AG10803 (cell line): ENCODE results near the gene FBXL16.

Source experiments
- DNase-seq: peaks from one replicate; pipeline ENCODE4 v3.0.0; 2010; ENCODE audit warnings: low read depth
- H3K4me3 ChIP-seq: 2 replicates; pipeline ENCODE4 v1.5.1; 2011; ENCODE audit warnings: mild to moderate bottlenecking, low read length, control low read depth
- TF ChIP-seq, protein P1 (sequence below): conservative IDR thresholded peaks from 2 replicates; pipeline ENCODE4 v1.5.1; 2011; ENCODE audit warnings: mild to moderate bottlenecking, low read length, control low read depth, inconsistent platforms

Gene FBXL16

GRCh38 chr16:689175-689897 is 16.3 kb downstream of the FBXL16 start:
- DNase-seq, result no peak
- H3K4me3 ChIP-seq, result peak overlapping the region; percentile 85
- TF ChIP-seq, protein P1, sequence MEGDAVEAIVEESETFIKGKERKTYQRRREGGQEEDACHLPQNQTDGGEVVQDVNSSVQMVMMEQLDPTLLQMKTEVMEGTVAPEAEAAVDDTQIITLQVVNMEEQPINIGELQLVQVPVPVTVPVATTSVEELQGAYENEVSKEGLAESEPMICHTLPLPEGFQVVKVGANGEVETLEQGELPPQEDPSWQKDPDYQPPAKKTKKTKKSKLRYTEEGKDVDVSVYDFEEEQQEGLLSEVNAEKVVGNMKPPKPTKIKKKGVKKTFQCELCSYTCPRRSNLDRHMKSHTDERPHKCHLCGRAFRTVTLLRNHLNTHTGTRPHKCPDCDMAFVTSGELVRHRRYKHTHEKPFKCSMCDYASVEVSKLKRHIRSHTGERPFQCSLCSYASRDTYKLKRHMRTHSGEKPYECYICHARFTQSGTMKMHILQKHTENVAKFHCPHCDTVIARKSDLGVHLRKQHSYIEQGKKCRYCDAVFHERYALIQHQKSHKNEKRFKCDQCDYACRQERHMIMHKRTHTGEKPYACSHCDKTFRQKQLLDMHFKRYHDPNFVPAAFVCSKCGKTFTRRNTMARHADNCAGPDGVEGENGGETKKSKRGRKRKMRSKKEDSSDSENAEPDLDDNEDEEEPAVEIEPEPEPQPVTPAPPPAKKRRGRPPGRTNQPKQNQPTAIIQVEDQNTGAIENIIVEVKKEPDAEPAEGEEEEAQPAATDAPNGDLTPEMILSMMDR, result no peak

DNA sequence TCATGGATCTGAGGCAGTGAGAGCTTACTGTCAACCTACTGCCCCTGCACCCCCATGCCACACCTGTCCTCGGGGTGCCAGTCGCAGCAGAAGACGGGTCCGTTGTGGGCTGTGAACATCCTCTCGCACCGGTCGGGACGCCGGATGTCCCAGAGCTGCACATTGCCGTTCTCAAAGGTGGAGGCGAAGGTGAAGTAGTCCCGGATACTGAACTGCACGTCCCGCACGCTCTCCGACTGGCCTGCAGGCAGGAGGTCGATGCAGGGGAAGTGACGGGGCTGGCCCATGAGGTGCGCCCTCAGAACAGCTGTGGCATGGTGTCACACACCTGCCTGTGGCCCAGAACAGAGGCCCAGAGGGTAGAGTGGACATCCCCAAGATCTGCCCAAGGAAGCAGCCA is 18.1 kb downstream of the FBXL16 start:
- no peak overlapping the region for H3K4me3 ChIP-seq
- TF ChIP-seq, protein P1, result no peak
- DNase-seq, result no peak

DNA sequence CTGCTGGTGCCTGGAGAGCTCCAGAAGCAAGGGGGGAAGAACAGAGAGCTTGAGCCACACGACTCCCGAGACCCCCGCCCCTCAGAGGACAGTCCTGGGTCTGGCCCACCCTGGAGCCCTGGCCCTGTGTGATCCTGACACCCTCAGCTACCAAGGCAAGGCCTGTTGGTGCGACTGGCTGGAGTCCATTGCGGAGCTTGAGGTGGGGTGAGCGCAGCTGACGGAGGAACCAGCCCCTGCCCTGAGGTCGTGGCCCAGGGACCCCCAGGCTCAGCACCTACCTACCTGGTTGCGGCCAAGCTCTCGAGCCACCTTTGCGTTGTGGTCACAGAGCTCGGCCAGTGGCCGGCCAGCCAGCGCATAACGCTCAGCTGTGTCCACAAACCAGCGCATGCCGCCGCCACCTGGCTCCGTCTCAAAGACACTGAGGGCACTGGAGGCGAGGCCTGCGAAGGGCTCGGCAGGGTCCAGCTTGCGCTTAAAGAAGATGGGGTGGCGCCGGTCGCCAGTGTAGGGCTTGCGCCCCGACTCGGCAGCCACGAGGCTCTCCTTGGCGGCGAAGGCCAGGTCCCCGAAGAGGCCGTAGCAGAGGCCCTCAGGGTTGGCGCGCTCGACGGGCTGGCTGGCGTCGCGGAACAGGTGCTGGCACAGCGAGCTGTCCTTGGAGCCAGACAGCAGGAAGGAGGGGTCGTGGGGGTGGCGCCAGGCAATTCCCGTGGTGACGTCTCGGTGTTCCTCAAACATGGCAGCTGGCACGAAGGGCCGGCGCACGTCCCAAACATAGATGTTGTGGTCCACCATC is 18.9 kb downstream of the FBXL16 start:
- H3K4me3 ChIP-seq, result no peak overlapping the region
- DNase-seq, result no peak
- TF ChIP-seq, protein P1, result no peak

DNA sequence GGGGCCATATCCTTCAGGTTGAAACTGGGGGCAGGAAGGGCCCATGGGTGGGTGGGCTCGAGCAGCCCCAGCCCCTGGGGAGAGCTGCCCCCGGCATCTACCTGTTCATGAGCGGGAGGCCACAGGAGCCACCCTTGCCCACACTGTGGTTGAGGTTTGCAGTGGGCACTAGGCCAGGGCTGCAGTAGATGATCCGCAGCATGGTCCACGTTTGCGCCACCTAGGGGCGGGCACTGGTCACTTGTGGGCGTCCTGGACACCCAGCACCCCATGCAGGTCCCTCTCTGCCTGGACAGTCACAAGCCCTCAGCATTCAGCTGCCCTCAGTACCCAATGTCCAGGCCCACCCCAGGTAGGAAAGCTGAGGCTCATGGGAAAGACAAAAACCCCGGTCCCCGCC is 19.6 kb downstream of the FBXL16 start:
- peak; percentile 40 for DNase-seq
- TF ChIP-seq, protein P1, result peak; percentile 46
- no peak overlapping the region for H3K4me3 ChIP-seq

- TF ChIP-seq, protein P1, result no peak
- no peak overlapping the region; the same call in 1 of the 2 replicates for H3K4me3 ChIP-seq
- no peak for DNase-seq
Observed at GRCh38 chr16:684961-685696, 20.5 kb downstream of the FBXL16 start.

- TF ChIP-seq, protein P1, result no peak
- peak; percentile 94 for DNase-seq
- peak within 1 kb of the TSS; percentile 62 for H3K4me3 ChIP-seq
Observed at GRCh38 chr16:684071-684794, 21.4 kb downstream of the FBXL16 start, which contains the start of gene JMJD8. TSS of gene JMJD8 (minus strand) at chr16:684334. CDS start at chr16:684319, 15 bp downstream.
